OCI-LY3 (cell line): Measurements from ENCODE around the gene TTC17.
"Not testable (repeated sequence)": the region's sequence is repeated elsewhere in the genome, so short reads cannot be mapped to it uniquely, and the experiment has no call there.

ENCODE experiments used
- H2AFZ ChIP-seq: fragments of 200-600, 300-600 bp; shearing (Covaris generic); 2 replicates; pipeline ENCODE4 v1.6.0; 2014; ENCODE audit warnings: antibody characterized with exemption, low read depth, low read length
- H3K27ac ChIP-seq: fragments of 200-600, 300-600 bp; sonication (generic); 2 replicates; pipeline ENCODE4 v1.5.1; 2014; ENCODE audit warnings: mild to moderate bottlenecking, low read length, moderate library complexity, mixed read lengths
- H3K27me3 ChIP-seq: fragments of 200-600, 300-600 bp; sonication (generic); 2 replicates; pipeline ENCODE4 v1.6.1; 2014; ENCODE audit warnings: low read depth, low read length, mixed read lengths
- H3K36me3 ChIP-seq: fragments of 200-600, 300-600 bp; sonication (generic); replicated peaks from 2 replicates; pipeline ENCODE3; 2014; ENCODE audit warnings: low read depth, low read length, mixed read lengths
- H3K4me1 ChIP-seq: fragments of 300-600, 200-600 bp; sonication (generic); 2 replicates; pipeline ENCODE4 v1.6.1; 2014; ENCODE audit warnings: low read length, mixed read lengths
- H3K4me2 ChIP-seq: fragments of 200-600, 300-600 bp; sonication (generic); 2 replicates; pipeline ENCODE4 v1.6.1; 2014; ENCODE audit warnings: low read length, mixed read lengths
- H3K4me3 ChIP-seq: fragments of 300-600, 200-600 bp; sonication (generic); 2 replicates; pipeline ENCODE4 v1.5.1; 2014; ENCODE audit warnings: antibody characterized with exemption, mild to moderate bottlenecking, low read length, moderate library complexity
- H3K79me2 ChIP-seq: fragments of 300-600, 200-600 bp; shearing (Covaris generic); 2 replicates; pipeline ENCODE4 v1.6.1; 2014; ENCODE audit warnings: mild to moderate bottlenecking, low read length, mixed read lengths
- H3K9ac ChIP-seq: fragments of 300-600, 200-600 bp; shearing (Covaris generic); 2 replicates; pipeline ENCODE4 v1.6.0; 2014; ENCODE audit warnings: mild to moderate bottlenecking, low read length, moderate library complexity
- H3K9me3 ChIP-seq: fragments of 200-600, 300-600 bp; shearing (Covaris generic); 2 replicates; pipeline ENCODE4 v1.6.1; 2014; ENCODE audit warnings: low read length, mixed read lengths; ENCODE audit not compliant: insufficient read depth
- H4K20me1 ChIP-seq: fragments of 200-600, 300-600 bp; sonication (generic); 2 replicates; pipeline ENCODE4 v1.6.1; 2016; ENCODE audit warnings: low read length, mixed read lengths; ENCODE audit not compliant: insufficient read depth
- EZH2phosphoT487 ChIP-seq: fragments of 200-600 bp; shearing (Covaris generic); IDR thresholded peaks from 2 replicates; pipeline ENCODE4 v1.6.1; 2018; ENCODE audit warnings: antibody characterized with exemption, mixed run types, low read depth
- TF ChIP-seq, protein P1 (sequence below): fragments of 200-600, 300-600 bp; sonication (generic); IDR thresholded peaks from 2 replicates; pipeline ENCODE4 v1.5.1; 2014; ENCODE audit warnings: antibody characterized with exemption, low read length, low read depth

Gene TTC17

DNA sequence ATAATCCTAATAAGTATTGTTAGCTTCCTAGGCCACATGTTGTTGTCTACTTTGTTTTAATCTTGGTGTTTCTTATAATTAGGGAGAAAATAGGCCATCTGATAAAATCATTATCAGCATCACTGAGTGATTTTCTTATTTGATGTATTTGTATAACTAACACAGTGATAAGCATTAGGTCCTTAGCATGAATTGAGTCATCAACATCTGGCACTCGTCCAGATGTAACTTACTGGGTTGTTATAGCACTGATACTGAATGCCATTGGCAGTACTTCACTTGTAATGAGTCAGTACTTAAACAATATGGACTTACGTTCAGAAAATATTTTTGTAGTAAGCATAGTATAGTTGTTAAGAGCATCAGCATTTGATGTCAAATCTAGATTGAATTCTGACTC, 30.7 kb upstream of the TTC17 start:
- H3K4me1 ChIP-seq, result no peaks in the 10 kb centered on the region
- no peak overlapping the region for H3K4me3 ChIP-seq
- 0 out of 2 replicates have a peak, but pooled peaks cover 3% of the 10 kb centered on the region for H4K20me1 ChIP-seq
- H3K27ac ChIP-seq, result no peak overlapping the region
- peaks cover 74% of the 10 kb centered on the region for H3K36me3 ChIP-seq
- H3K4me2 ChIP-seq, result no peak overlapping the region
- no peaks in the 10 kb centered on the region for H3K27me3 ChIP-seq
- peaks cover 6% of the 10 kb centered on the region; the same call in 1 of the 2 replicates for H3K79me2 ChIP-seq
- TF ChIP-seq EZH2phosphoT487, result no peak
- TF ChIP-seq, protein P1, sequence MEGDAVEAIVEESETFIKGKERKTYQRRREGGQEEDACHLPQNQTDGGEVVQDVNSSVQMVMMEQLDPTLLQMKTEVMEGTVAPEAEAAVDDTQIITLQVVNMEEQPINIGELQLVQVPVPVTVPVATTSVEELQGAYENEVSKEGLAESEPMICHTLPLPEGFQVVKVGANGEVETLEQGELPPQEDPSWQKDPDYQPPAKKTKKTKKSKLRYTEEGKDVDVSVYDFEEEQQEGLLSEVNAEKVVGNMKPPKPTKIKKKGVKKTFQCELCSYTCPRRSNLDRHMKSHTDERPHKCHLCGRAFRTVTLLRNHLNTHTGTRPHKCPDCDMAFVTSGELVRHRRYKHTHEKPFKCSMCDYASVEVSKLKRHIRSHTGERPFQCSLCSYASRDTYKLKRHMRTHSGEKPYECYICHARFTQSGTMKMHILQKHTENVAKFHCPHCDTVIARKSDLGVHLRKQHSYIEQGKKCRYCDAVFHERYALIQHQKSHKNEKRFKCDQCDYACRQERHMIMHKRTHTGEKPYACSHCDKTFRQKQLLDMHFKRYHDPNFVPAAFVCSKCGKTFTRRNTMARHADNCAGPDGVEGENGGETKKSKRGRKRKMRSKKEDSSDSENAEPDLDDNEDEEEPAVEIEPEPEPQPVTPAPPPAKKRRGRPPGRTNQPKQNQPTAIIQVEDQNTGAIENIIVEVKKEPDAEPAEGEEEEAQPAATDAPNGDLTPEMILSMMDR, result no peak
- H2AFZ ChIP-seq, result no peak overlapping the region
- H3K9ac ChIP-seq, result no peak overlapping the region
- no peaks in the 10 kb centered on the region for H3K9me3 ChIP-seq

DNA sequence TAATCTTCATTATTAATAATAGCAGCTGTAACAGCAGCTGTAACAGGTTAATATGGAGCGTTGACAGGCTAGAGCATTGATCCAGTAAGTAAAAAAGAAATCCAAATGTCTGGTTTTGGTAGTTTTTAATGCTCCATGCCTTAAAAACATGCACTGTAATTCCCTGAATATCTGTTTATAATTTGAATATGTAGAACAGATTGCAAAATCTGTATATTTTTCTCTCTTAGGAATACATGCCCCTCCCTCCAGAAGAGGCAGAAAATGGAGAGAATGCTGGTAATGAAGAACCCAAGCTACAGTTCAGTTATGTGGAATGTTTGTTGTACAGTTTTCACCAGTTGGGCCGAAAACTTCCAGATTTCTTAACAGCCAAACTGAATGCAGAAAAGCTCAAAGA, 30.2 kb upstream of the TTC17 start:
- H3K4me3 ChIP-seq, result no peak overlapping the region
- H3K36me3 ChIP-seq, result peaks cover 74% of the 10 kb centered on the region
- 0 out of 2 replicates have a peak, but pooled peaks cover 3% of the 10 kb centered on the region for H4K20me1 ChIP-seq
- H3K4me2 ChIP-seq, result no peak overlapping the region
- H3K27me3 ChIP-seq, result no peaks in the 10 kb centered on the region
- H3K4me1 ChIP-seq, result no peaks in the 10 kb centered on the region
- H3K9ac ChIP-seq, result no peak overlapping the region
- no peak overlapping the region for H2AFZ ChIP-seq
- H3K9me3 ChIP-seq, result no peaks in the 10 kb centered on the region
- H3K79me2 ChIP-seq, result peaks cover 6% of the 10 kb centered on the region; the same call in 1 of the 2 replicates
- H3K27ac ChIP-seq, result no peak overlapping the region
- no peak for TF ChIP-seq EZH2phosphoT487
- TF ChIP-seq, protein P1, result no peak

DNA sequence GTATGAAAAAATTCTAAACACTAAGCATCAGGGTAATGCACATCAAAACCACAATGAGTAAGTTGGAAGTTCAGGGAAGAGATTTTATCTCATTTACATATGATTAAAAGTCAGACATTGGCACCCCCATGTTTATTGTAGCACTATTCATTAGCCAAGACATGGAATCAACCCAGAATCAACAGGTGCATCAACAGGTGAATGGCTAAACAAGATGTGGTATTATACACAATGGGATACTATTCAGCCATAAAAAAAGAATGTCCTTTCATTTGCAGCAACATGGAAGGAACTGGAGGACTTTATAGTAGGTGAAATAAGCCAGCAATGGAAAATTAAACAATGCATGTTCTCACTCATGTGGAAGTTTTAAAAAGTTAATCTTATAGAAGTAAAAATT, 17.6 kb upstream of the TTC17 start:
- H4K20me1 ChIP-seq, result no peaks in the 10 kb centered on the region
- H3K4me1 ChIP-seq, result no peaks in the 10 kb centered on the region
- H3K27ac ChIP-seq, result no peak overlapping the region
- no peak overlapping the region for H2AFZ ChIP-seq
- H3K9me3 ChIP-seq, result no peaks in the 10 kb centered on the region
- TF ChIP-seq EZH2phosphoT487, result no peak
- TF ChIP-seq, protein P1, result no peak
- no peaks in the 10 kb centered on the region for H3K79me2 ChIP-seq
- no peak overlapping the region for H3K4me3 ChIP-seq
- H3K9ac ChIP-seq, result no peak overlapping the region
- H3K4me2 ChIP-seq, result no peak overlapping the region
- H3K36me3 ChIP-seq, result peaks cover 46% of the 10 kb centered on the region
- H3K27me3 ChIP-seq, result no peaks in the 10 kb centered on the region

DNA sequence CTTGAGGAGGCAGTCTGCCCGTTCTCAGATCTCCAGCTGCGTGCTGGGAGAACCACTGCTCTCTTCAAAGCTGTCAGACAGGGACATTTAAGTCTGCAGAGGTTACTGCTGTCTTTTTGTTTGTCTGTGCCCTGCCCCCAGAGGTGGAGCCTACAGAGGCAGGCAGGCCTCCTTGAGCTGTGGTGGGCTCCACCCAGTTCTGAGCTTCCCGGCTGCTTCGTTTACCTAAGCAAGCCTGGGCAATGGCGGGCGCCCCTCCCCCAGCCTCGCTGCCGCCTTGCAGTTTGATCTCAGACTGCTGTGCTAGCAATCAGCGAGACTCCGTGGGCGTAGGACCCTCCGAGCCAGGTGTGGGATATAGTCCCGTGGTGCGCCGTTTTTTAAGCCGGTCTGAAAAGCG, 7.3 kb upstream of the TTC17 start:
- H3K27me3 ChIP-seq, H3K4me3 ChIP-seq, H3K4me2 ChIP-seq, H3K9me3 ChIP-seq, H3K4me1 ChIP-seq, H4K20me1 ChIP-seq, H3K27ac ChIP-seq, H3K79me2 ChIP-seq, H3K36me3 ChIP-seq, H3K9ac ChIP-seq, H2AFZ ChIP-seq: not testable (repeated sequence)

DNA sequence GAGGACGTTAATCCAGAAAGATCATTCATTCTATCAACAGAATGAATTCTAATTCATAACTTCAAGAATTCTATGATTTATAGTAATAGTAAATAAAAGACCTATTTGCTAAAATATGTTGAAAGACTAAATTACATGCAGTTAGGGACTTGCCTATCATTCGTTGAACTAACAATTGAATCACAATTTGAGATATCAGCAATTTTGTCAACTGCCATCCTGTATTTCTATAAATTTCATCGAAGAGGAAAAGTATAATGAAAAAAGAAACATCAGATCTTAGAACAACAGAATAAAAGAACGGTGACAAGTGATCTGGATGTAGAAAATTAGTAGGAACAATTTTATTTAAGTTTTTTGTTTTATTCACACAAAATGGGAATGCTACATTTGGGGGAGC, 4.4 kb upstream of the TTC17 start:
- Histone ChIP-seq H3K79me2 (peaks cover 8% of the 10 kb centered on the region), H3K9me3 (no peaks in the 10 kb centered on the region), H3K4me1 (peaks cover 5% of the 10 kb centered on the region), H4K20me1 (no peaks in the 10 kb centered on the region), H3K27ac (no peak overlapping the region), H3K4me2 (no peak overlapping the region), H3K9ac (no peak overlapping the region), H3K36me3 (peaks cover 2% of the 10 kb centered on the region), H3K27me3 (no peaks in the 10 kb centered on the region), H3K4me3 (no peak overlapping the region), H2AFZ (no peak overlapping the region)
- TF ChIP-seq, protein P1, result no peak
- no peak for TF ChIP-seq EZH2phosphoT487
